ENCODE measurements around the gene TADA1. TPM values are rescaled to one million over a fixed set of nuclear protein-coding genes. Genes with fewer than 3 reads are reported as not detected.

The TADA1 gene
- total and polyA plus RNA-seq, 2 experiments from 2014 or later, result 21.8 to 22.0 TPM

- TF ChIP-seq ZNF462 (CRISPR knock-in tag; IDR thresholded peaks at IDR 0.05) (no peak), POLR2AphosphoS5 (IDR thresholded peaks at IDR 0.05; ENCODE audit: low read depth) (no peak; the same call in 1 of the 2 replicates), ETS1 (IDR thresholded peaks at IDR 0.05) (no peak), NANOG (IDR thresholded peaks at IDR 0.05; ENCODE audit: borderline replicate concordance) (no peak), STAT1 (IDR thresholded peaks at IDR 0.05; ENCODE audit: unreplicated experiment) (no peak)
Measured at GRCh38 chr1:166855558-166855957, 20.5 kb downstream of the TADA1 start (continued).

GRCh38 chr1:166852918-166853317 lies 23.1 kb downstream of the TADA1 start:
- no peak for ATAC-seq
- Histone ChIP-seq H3K4me2 (no peak overlapping the region), H3K36me3 (ENCODE audit: insufficient read depth) (peaks cover 64% of the 10 kb centered on the region), H3K9me2 (ENCODE audit: insufficient read depth) (no peaks in the 10 kb centered on the region), H3K79me2 (replicated peaks; ENCODE audit: insufficient read depth) (peaks cover 22% of the 10 kb centered on the region), H3K4me3 (no peak overlapping the region), H2AFZ (no peak overlapping the region), H3K27me3 (ENCODE audit: insufficient read depth) (no peaks in the 10 kb centered on the region), H4K20me1 (replicated peaks; ENCODE audit: insufficient read depth) (peaks cover 32% of the 10 kb centered on the region), H3F3A (replicated peaks; ENCODE audit: low read depth) (no peaks in the 10 kb centered on the region), H3K27ac (ENCODE audit: low read depth) (no peak overlapping the region), H3K4me1 (ENCODE audit: insufficient read depth) (no peaks in the 10 kb centered on the region)
- TF ChIP-seq ZNF114 (CRISPR knock-in tag; IDR thresholded peaks at IDR 0.05), result no peak
- TF ChIP-seq STAT1 (IDR thresholded peaks at IDR 0.05; ENCODE audit: unreplicated experiment), result no peak
- TF ChIP-seq CTCF (conservative IDR thresholded peaks at IDR 0.05; ENCODE audit: low read depth in 2 of 2), result no peak
- no peak for TF ChIP-seq EZH2 (IDR thresholded peaks at IDR 0.05; ENCODE audit: low read depth, unreplicated experiment)
- TF ChIP-seq EZH2phosphoT487 (IDR thresholded peaks at IDR 0.05; ENCODE audit: unreplicated experiment), result no peak
- TF ChIP-seq POLR2AphosphoS5 (IDR thresholded peaks at IDR 0.05; ENCODE audit: low read depth), result no peak
- TF ChIP-seq REST (IDR thresholded peaks at IDR 0.05; ENCODE audit: unreplicated experiment), result no peak
- no peak for DNase-seq (ENCODE audit: low spot score)
- Mint-ChIP-seq H3K4me1 (peaks cover 5% of the 10 kb centered on the region; the same call in 1 of the 3 replicates), H3K36me3 (ENCODE audit: low read depth) (peaks cover 80% of the 10 kb centered on the region), H3K27me3 (ENCODE audit: insufficient read depth, low read depth, poor library complexity) (peaks cover 3% of the 10 kb centered on the region), H3K9me3 (no peaks in the 10 kb centered on the region), H3K4me3 (no peak overlapping the region), H3K27ac (no peak overlapping the region)
